ENCODE results near the gene MED31. TPM values are rescaled to one million over a fixed set of nuclear protein-coding genes. Genes with fewer than 3 reads are reported as not detected.

The MED31 gene
- 24.3 and 26.9 TPM in 2 replicates for total RNA-seq

GRCh38 chr17:6651354-6651918, at the start of gene MED31, which contains the start of gene C17orf100:
Gene MED31, minus strand, starts transcription at chr17:6651605. Its CDS starts 77 bp downstream, at chr17:6651528.
Gene C17orf100, plus strand, starts transcription at chr17:6651762. Its CDS starts 152 bp downstream, at chr17:6651914.

DNA sequence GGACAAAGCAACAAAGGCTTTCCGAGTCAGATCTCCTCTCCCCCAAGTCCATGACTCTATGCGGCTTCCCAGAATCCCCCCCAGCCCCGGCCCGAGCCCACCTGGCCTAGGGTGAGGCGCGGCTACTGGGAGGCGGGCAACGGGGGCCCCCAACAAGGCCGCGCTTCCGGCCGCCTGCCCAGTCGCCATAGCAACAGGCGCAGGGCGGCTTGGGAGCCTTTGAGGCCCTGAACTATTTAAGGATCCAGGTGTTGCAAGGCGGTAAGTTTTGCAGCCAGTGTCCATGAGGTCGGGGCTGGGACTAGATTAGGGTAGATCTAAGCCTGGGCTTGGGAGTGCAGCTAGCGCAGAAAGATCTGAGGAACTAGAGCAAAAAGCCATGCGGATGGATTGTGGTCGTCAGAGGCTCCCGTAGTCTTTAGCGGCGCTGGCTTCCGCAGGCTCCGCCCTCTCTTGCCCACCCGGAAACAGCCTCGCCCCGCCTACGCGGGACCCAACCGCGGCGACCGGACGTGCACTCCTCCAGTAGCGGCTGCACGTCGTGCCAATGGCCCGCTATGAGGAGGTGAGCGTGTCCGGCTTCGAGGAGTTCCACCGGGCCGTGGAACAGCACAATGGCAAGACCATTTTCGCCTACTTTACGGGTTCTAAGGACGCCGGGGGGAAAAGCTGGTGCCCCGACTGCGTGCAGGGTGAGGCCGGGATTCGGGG, 10.7 kb downstream of the MED31 start, which contains the start of the genes KIAA0753 and TXNDC17:
Gene KIAA0753 (minus strand): TSS at position 176 of the 711 bp plus-strand sequence. CDS start 5,608 bp downstream, outside the sequence.
Gene TXNDC17 (plus strand): TSS at position 525 of the 711 bp plus-strand sequence. CDS start 23 bp downstream, at position 548.

Small RNA genes lying within 50 kb of the gene (small RNA-seq; reads per million reads assigned to genes)
- gene MIR4520-1 = not detected
- gene RNA5SP435 = 2.0 reads per million, percentile 50 among the genes with 10 or more reads in this experiment

Other genes starting within 250 kb of the MED31 start
- not detected in 2 replicates for gene AIPL1, start 216.5 kb downstream of the MED31 start, total RNA-seq
- gene PIMREG, start 207.2 kb downstream of the MED31 start, total RNA-seq = 23.3 and 34.9 TPM in 2 replicates
- 1.3 and 2.8 TPM in 2 replicates for gene PITPNM3, start 95.0 kb downstream of the MED31 start, total RNA-seq
- 21.5 and 23.5 TPM in 2 replicates for gene KIAA0753, start 10.9 kb downstream of the MED31 start, total RNA-seq
- gene TXNDC17, start 10.5 kb downstream of the MED31 start, total RNA-seq = 171 and 184 TPM in 2 replicates
- gene C17orf100, start 157 bp upstream of the MED31 start, total RNA-seq = 0.22 and 0.53 TPM in 2 replicates
- not detected in 2 replicates for gene SLC13A5, start 61.8 kb upstream of the MED31 start, total RNA-seq
- 12.8 and 19.9 TPM in 2 replicates for gene XAF1, start 104.4 kb upstream of the MED31 start, total RNA-seq
- 0.93 and 2.9 TPM in 2 replicates for gene FBXO39, start 124.6 kb upstream of the MED31 start, total RNA-seq
- not detected in 2 replicates for gene TEKT1, start 180.1 kb upstream of the MED31 start, total RNA-seq

Data from thoracic aorta endothelial cell (primary cell).